ENCODE data around the gene TMEM89. TPM values are rescaled to one million over a fixed set of nuclear protein-coding genes. Genes with fewer than 3 reads are reported as not detected.

TMEM89 gene
- polyA plus RNA-seq, 1 donor (not counting 4 experiments of a cell fraction or from before 2014, with no cell fraction given), result not detected

GRCh38 chr3:48630833-48631232, 9.3 kb upstream of the TMEM89 start:
- dilution Hi-C loops (cut with MboI; ENCODE audit: extremely low pct_ligation_motif_present, low sequenced_read_pairs), result no loop called here
- H4K20me1 ChIP-seq (ENCODE audit: control insufficient read depth, extremely low read depth, insufficient read depth, low read length), result peaks cover 2% of the 10 kb centered on the region
- peaks cover 7% of the 10 kb centered on the region for H3K4me1 ChIP-seq (ENCODE audit: control insufficient read depth, extremely low read depth, insufficient read depth, low read length)
- FAIRE-seq (no peak), DNase-seq (ENCODE audit: low read depth, low spot score) (no peak)
- H3K4me3 ChIP-seq (ENCODE audit: control insufficient read depth in 2 of 3, extremely low read depth in 1 of 3, insufficient read depth in 2 of 3, low read depth in 1 of 3, low read length in 3 of 3), result no peak overlapping the region
- H3K9me1 ChIP-seq (ENCODE audit: control insufficient read depth, extremely low read depth, insufficient read depth, low read length), result peaks cover 2% of the 10 kb centered on the region
- H2AFZ ChIP-seq (ENCODE audit: control insufficient read depth, low read length), result no peak overlapping the region
- H3K4me2 ChIP-seq (ENCODE audit: control insufficient read depth, extremely low read depth, insufficient read depth, low read depth, low read length), result no peak overlapping the region
- H3K9ac ChIP-seq (ENCODE audit: control insufficient read depth, extremely low read depth, insufficient read depth, low read length), result no peak overlapping the region
- H3K27me3 ChIP-seq (ENCODE audit: control insufficient read depth, extremely low read depth, insufficient read depth, low read length), result no peaks in the 10 kb centered on the region
- no peaks in the 10 kb centered on the region for H3K9me3 ChIP-seq (ENCODE audit: control insufficient read depth, low read depth, low read length)
- TF ChIP-seq CTCF (optimal IDR thresholded peaks at IDR 0.05 in 1 of 3, IDR thresholded peaks at IDR 0.05 in 1 of 3, conservative IDR thresholded peaks at IDR 0.05 in 1 of 3; ENCODE audit: extremely low read depth in 1 of 3, insufficient read depth in 2 of 3, low read length in 3 of 3), result no peak
- no peak for TF ChIP-seq EZH2 (IDR thresholded peaks at IDR 0.05; ENCODE audit: low read length)
- peaks cover 38 to 48% of the 10 kb centered on the region in 2 experiments for H3K36me3 ChIP-seq (ENCODE audit: control insufficient read depth in 2 of 2, extremely low read depth in 1 of 2, insufficient read depth in 2 of 2, low read length in 2 of 2)
- peaks cover 13% of the 10 kb centered on the region for H3K79me2 ChIP-seq (ENCODE audit: control insufficient read depth, insufficient read depth, low read length)
- no peak overlapping the region for H3K27ac ChIP-seq (ENCODE audit: control insufficient read depth, insufficient read depth, low read length)

- H3K9me3 ChIP-seq (ENCODE audit: control insufficient read depth, low read depth, low read length), result no peaks in the 10 kb centered on the region
- peaks cover 43 to 50% of the 10 kb centered on the region in 2 experiments for H3K36me3 ChIP-seq (ENCODE audit: control insufficient read depth in 2 of 2, extremely low read depth in 1 of 2, insufficient read depth in 2 of 2, low read length in 2 of 2)
- DNase-seq (ENCODE audit: low read depth, low spot score), result no peak
- dilution Hi-C loops (cut with MboI; ENCODE audit: extremely low pct_ligation_motif_present, low sequenced_read_pairs), result no loop called here
- peaks cover 2% of the 10 kb centered on the region for H3K9me1 ChIP-seq (ENCODE audit: control insufficient read depth, extremely low read depth, insufficient read depth, low read length)
- FAIRE-seq, result no peak
- H3K4me2 ChIP-seq (ENCODE audit: control insufficient read depth, extremely low read depth, insufficient read depth, low read depth, low read length), result no peak overlapping the region
- no peak overlapping the region for H3K9ac ChIP-seq (ENCODE audit: control insufficient read depth, extremely low read depth, insufficient read depth, low read length)
- no peak overlapping the region for H3K27ac ChIP-seq (ENCODE audit: control insufficient read depth, insufficient read depth, low read length)
- H3K79me2 ChIP-seq (ENCODE audit: control insufficient read depth, insufficient read depth, low read length), result peaks cover 13% of the 10 kb centered on the region
- TF ChIP-seq CTCF (optimal IDR thresholded peaks at IDR 0.05 in 1 of 3, IDR thresholded peaks at IDR 0.05 in 1 of 3, conservative IDR thresholded peaks at IDR 0.05 in 1 of 3; ENCODE audit: extremely low read depth in 1 of 3, insufficient read depth in 2 of 3, low read length in 3 of 3), result no peak
- TF ChIP-seq EZH2 (IDR thresholded peaks at IDR 0.05; ENCODE audit: low read length), result no peak
- H3K4me1 ChIP-seq (ENCODE audit: control insufficient read depth, extremely low read depth, insufficient read depth, low read length), result peaks cover 5% of the 10 kb centered on the region
- H4K20me1 ChIP-seq (ENCODE audit: control insufficient read depth, extremely low read depth, insufficient read depth, low read length), result peaks cover 2% of the 10 kb centered on the region
- H2AFZ ChIP-seq (ENCODE audit: control insufficient read depth, low read length), result no peak overlapping the region
- no peaks in the 10 kb centered on the region for H3K27me3 ChIP-seq (ENCODE audit: control insufficient read depth, extremely low read depth, insufficient read depth, low read length)
- no peak overlapping the region for H3K4me3 ChIP-seq (ENCODE audit: control insufficient read depth in 2 of 3, extremely low read depth in 1 of 3, insufficient read depth in 2 of 3, low read depth in 1 of 3, low read length in 3 of 3)
These were observed 8.8 kb upstream of the TMEM89 start for GRCh38 chr3:48630407-48630806.
